Measurements from ENCODE around the gene DYNLL1. TPM values are rescaled to one million over a fixed set of nuclear protein-coding genes. Genes with fewer than 3 reads are reported as not detected.
A peak's percentile ranks its signal among the peaks of the same experiment; 100 is the strongest.

Gene DYNLL1
- total RNA-seq, 1 experiment from 2014 or later = 243 TPM

DNA sequence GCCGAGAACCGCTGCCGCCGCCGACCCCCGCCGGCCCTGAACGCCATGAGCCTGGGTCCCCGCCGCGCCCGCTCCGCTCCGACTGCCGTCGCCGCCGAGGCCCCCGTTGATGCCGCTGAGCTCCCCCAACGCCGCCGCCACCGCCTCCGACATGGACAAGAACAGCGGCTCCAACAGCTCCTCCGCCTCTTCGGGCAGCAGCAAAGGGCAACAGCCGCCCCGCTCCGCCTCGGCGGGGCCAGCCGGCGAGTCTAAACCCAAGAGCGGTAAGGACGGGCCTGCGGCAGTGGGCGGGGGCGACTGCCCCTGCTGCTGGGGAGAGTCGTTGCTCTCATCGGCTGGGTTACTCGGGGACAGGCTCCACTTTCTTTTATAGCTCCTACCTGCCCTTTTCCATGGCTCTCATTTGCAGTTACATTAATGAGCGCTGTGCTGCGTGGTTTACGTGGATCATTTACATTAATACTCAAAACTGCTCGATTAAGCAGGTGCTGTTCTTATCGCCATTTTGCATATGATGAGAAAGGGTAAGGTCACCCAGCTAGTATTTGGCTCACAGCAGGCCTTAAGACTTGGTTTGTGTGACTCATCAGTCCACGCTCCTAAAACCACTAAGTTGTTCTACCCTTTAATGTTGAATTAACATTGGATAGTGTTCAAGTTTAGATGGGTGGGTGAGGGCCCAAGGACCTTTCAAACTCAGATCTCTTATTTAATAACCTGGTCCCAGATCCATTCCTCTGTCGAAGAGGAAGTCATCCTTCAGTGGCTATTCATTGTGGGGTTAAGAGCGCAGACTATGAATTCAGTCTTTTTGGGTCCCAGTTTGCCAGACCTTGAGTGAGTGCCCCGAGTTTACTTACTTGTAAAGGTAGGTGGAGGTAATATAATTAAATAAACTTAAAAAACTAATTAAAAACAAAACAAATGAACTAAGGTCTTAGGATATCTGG is 39.1 kb downstream of the DYNLL1 start:
- no peak overlapping the region for H2AFZ ChIP-seq (ENCODE audit: low read depth, low read length, poor library complexity, severe bottlenecking)
- peak overlapping the region; percentile 97 for H3K4me2 ChIP-seq (ENCODE audit: low read length)
- POLR2A ChIA-PET = interaction anchor here (1.2 kb wide), 1 partner anchor 39 kb away, joined by 6 read pairs; the partner anchor contains the start of gene DYNLL1
- intact Hi-C loops (cut with micrococcal nuclease) = loop anchor here (10.0 kb wide), 1 partner anchor 210 kb away; the partner anchor contains the start of gene PLA2G1B
- H3K9ac ChIP-seq (ENCODE audit: low read length) = peak overlapping the region; percentile 95
- peaks cover 27 to 51% of the 10 kb centered on the region in 2 experiments for H3K4me1 ChIP-seq (ENCODE audit: control insufficient read depth in 1 of 2, insufficient read depth in 2 of 2, low read length in 2 of 2)
- peak overlapping the region; percentile 80 for H3K27ac ChIP-seq (ENCODE audit: low read depth, low read length)
- no peaks in the 10 kb centered on the region for H3K27me3 ChIP-seq (ENCODE audit: insufficient read depth, low read length)
- DNase-seq (ENCODE audit: low read depth, low spot score) (no peak), ATAC-seq (peak; percentile 65)
- no TSS peak for BruUV-seq (replicated peaks)
- peak overlapping the region; percentile 81 to 95 for H3K4me3 ChIP-seq (replicated peaks in 1 of 2; ENCODE audit: low read depth in 1 of 2, low read length in 2 of 2)
- peaks cover 58% of the 10 kb centered on the region for H3K79me2 ChIP-seq (ENCODE audit: insufficient read depth, low read length)
- H3K9me2 ChIP-seq (ENCODE audit: insufficient read depth) = no peaks in the 10 kb centered on the region
- RAD21 ChIA-PET (ENCODE audit: low non-redundant PET in 1 of 2, low total read pairs in 2 of 2, uncharacterized antibody in 2 of 2, unreplicated experiment in 2 of 2) = no interaction called here
- H3K36me3 ChIP-seq (ENCODE audit: control insufficient read depth in 1 of 2, insufficient read depth in 2 of 2, low read length in 2 of 2) = peaks cover 4 to 17% of the 10 kb centered on the region in 2 experiments; a peak in 2 of 4 replicates
- H3K9me3 ChIP-seq (ENCODE audit: control insufficient read depth in 1 of 2, insufficient read depth in 1 of 2, low read depth in 1 of 2, low read length in 2 of 2) = no peaks in the 10 kb centered on the region
- CTCF ChIA-PET = interaction anchor here (1.2 kb wide), 1 partner anchor 46 kb away, joined by 3 read pairs; the partner anchor contains the start of gene POP5
- peaks cover 12% of the 10 kb centered on the region; the same call in 1 of the 2 replicates for H4K20me1 ChIP-seq (ENCODE audit: insufficient read depth)
- no peak for TF ChIP-seq RAD21 (IDR thresholded peaks at IDR 0.05; ENCODE audit: low read depth)
- 0 out of 2 replicates have a peak, but pooled peaks have one; percentile 28 for TF ChIP-seq EGR1 (IDR thresholded peaks at IDR 0.05; ENCODE audit: low read depth)
- TF ChIP-seq SP1 (IDR thresholded peaks at IDR 0.05; ENCODE audit: low read depth) = no peak; the same call in 1 of the 2 replicates
- TF ChIP-seq, protein P1, sequence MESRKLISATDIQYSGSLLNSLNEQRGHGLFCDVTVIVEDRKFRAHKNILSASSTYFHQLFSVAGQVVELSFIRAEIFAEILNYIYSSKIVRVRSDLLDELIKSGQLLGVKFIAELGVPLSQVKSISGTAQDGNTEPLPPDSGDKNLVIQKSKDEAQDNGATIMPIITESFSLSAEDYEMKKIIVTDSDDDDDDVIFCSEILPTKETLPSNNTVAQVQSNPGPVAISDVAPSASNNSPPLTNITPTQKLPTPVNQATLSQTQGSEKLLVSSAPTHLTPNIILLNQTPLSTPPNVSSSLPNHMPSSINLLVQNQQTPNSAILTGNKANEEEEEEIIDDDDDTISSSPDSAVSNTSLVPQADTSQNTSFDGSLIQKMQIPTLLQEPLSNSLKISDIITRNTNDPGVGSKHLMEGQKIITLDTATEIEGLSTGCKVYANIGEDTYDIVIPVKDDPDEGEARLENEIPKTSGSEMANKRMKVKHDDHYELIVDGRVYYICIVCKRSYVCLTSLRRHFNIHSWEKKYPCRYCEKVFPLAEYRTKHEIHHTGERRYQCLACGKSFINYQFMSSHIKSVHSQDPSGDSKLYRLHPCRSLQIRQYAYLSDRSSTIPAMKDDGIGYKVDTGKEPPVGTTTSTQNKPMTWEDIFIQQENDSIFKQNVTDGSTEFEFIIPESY (IDR thresholded peaks at IDR 0.05; ENCODE audit: extremely low read depth, insufficient replicate concordance, low read length) = no peak
- peak; percentile 92 for TF ChIP-seq ZFX (IDR thresholded peaks at IDR 0.05)
- TF ChIP-seq ZNF274 (IDR thresholded peaks at IDR 0.05; ENCODE audit: low read depth, low read length) = no peak
- 0 out of 2 replicates have a peak, but pooled peaks have one; percentile 34 for TF ChIP-seq FOSL1 (IDR thresholded peaks at IDR 0.05; ENCODE audit: low read depth)
- TF ChIP-seq EZH2 (IDR thresholded peaks at IDR 0.05) = no peak
- TF ChIP-seq SIN3A (IDR thresholded peaks at IDR 0.05; ENCODE audit: low read depth) = peak; percentile 58
- TF ChIP-seq, protein P2, sequence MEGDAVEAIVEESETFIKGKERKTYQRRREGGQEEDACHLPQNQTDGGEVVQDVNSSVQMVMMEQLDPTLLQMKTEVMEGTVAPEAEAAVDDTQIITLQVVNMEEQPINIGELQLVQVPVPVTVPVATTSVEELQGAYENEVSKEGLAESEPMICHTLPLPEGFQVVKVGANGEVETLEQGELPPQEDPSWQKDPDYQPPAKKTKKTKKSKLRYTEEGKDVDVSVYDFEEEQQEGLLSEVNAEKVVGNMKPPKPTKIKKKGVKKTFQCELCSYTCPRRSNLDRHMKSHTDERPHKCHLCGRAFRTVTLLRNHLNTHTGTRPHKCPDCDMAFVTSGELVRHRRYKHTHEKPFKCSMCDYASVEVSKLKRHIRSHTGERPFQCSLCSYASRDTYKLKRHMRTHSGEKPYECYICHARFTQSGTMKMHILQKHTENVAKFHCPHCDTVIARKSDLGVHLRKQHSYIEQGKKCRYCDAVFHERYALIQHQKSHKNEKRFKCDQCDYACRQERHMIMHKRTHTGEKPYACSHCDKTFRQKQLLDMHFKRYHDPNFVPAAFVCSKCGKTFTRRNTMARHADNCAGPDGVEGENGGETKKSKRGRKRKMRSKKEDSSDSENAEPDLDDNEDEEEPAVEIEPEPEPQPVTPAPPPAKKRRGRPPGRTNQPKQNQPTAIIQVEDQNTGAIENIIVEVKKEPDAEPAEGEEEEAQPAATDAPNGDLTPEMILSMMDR (IDR thresholded peaks at IDR 0.05 in 2 of 3, conservative IDR thresholded peaks at IDR 0.05 in 1 of 3; ENCODE audit: borderline replicate concordance in 1 of 3, insufficient read depth in 1 of 3, low read depth in 2 of 3, low read length in 2 of 3) = no peak
- TF ChIP-seq ELF1 (IDR thresholded peaks at IDR 0.05; ENCODE audit: borderline replicate concordance, low read depth) = no peak; the same call in 1 of the 2 replicates
- TF ChIP-seq, protein P3, sequence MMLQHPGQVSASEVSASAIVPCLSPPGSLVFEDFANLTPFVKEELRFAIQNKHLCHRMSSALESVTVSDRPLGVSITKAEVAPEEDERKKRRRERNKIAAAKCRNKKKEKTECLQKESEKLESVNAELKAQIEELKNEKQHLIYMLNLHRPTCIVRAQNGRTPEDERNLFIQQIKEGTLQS (IDR thresholded peaks at IDR 0.05) = no peak
- TF ChIP-seq JUND (IDR thresholded peaks at IDR 0.05) = peak; percentile 45; the same call in 1 of the 2 replicates
- TF ChIP-seq SRF (IDR thresholded peaks at IDR 0.05; ENCODE audit: low read depth) = no peak
- no peak for TF ChIP-seq CBX3 (IDR thresholded peaks at IDR 0.05; ENCODE audit: low read depth)
- TF ChIP-seq POLR2AphosphoS5 (IDR thresholded peaks at IDR 0.05; ENCODE audit: low read depth, low read length) = no peak
- TF ChIP-seq EZH2phosphoT487 (IDR thresholded peaks at IDR 0.05; ENCODE audit: borderline replicate concordance) = no peak
- no peak for TF ChIP-seq TCF7L2 (IDR thresholded peaks at IDR 0.05; ENCODE audit: borderline replicate concordance, extremely low read depth, insufficient read depth, insufficient read length)
- no peak for TF ChIP-seq POLR2A (IDR thresholded peaks at IDR 0.05; ENCODE audit: borderline replicate concordance, extremely low read depth, insufficient read depth, insufficient read length)
- TF ChIP-seq CEBPB (IDR thresholded peaks at IDR 0.05; ENCODE audit: low read depth) = no peak
- no peak for TF ChIP-seq YY1 (IDR thresholded peaks at IDR 0.05; ENCODE audit: extremely low read depth, insufficient replicate concordance, low read depth, low read length)
- TF ChIP-seq, protein P4, sequence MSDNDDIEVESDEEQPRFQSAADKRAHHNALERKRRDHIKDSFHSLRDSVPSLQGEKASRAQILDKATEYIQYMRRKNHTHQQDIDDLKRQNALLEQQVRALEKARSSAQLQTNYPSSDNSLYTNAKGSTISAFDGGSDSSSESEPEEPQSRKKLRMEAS (IDR thresholded peaks at IDR 0.05) = peak; percentile 29; the same call in 1 of the 2 replicates
